ENCODE results near the gene TMIE. TPM values are rescaled to one million over a fixed set of nuclear protein-coding genes. Genes with fewer than 3 reads are reported as not detected.

Gene TMIE
- polyA plus RNA-seq, 3 donors: not detected

- Histone ChIP-seq H2AFZ (ENCODE audit: insufficient read depth, low read depth, low read length, poor library complexity, severe bottlenecking) (no peak overlapping the region), H3K4me1 (ENCODE audit: control insufficient read depth in 1 of 2, insufficient read depth in 2 of 2, low read length in 2 of 2) (no peaks in the 10 kb centered on the region), H4K20me1 (ENCODE audit: insufficient read depth, low read length) (no peaks in the 10 kb centered on the region), H3K27ac (ENCODE audit: low read depth in 1 of 2, low read length in 2 of 2) (no peak overlapping the region), H3K79me2 (ENCODE audit: insufficient read depth, low read length) (no peaks in the 10 kb centered on the region), H3K9ac (ENCODE audit: insufficient read depth, low read length, poor library complexity, severe bottlenecking) (no peak overlapping the region), H3K4me3 (replicated peaks in 1 of 3; ENCODE audit: low read depth in 2 of 3, low read length in 3 of 3) (no peak overlapping the region), H3K27me3 (ENCODE audit: control insufficient read depth in 2 of 2, insufficient read depth in 2 of 2, low read length in 2 of 2) (peaks cover 2 to 3% of the 10 kb centered on the region in 2 donors), H3K36me3 (replicated peaks in 1 of 2; ENCODE audit: control insufficient read depth in 1 of 2, insufficient read depth in 2 of 2, low read length in 2 of 2) (no peaks in the 10 kb centered on the region), H3K9me3 (replicated peaks in 1 of 2; ENCODE audit: control insufficient read depth in 1 of 2, insufficient read depth in 1 of 2, low read length in 2 of 2) (no peaks in the 10 kb centered on the region), H3K4me2 (replicated peaks; ENCODE audit: extremely low read depth, low read length, poor library complexity, severe bottlenecking) (no peak overlapping the region)
- intact Hi-C loops (cut with micrococcal nuclease): no loop called here
- H3K4me3 Mint-ChIP-seq: no peak overlapping the region
- H3K27me3 Mint-ChIP-seq (ENCODE audit: low read depth in 3 of 3): peaks cover 13 to 17% (median 15%) of the 10 kb centered on the region in 3 donors
- H3K27ac Mint-ChIP-seq: peak overlapping the region in 1 of 7 donors; percentile 33
- H3K36me3 Mint-ChIP-seq: no peaks in the 10 kb centered on the region
- H3K9me3 Mint-ChIP-seq: no peaks in the 10 kb centered on the region
- 100% methylated on average over 2 of the region's 4 CpGs for WGBS (ENCODE audit: insufficient coverage)
- DNase-seq: no peak
- H3K4me1 Mint-ChIP-seq: no peaks in the 10 kb centered on the region
- no peak for TF ChIP-seq CTCF (IDR thresholded peaks at IDR 0.05)
These were observed 27.8 kb downstream of the TMIE start for GRCh38 chr3:46729038-46729437.

GRCh38 chr3:46730819-46731218 is 29.6 kb downstream of the TMIE start:
- no peak for DNase-seq
- H3K4me1 ChIP-seq (ENCODE audit: control insufficient read depth in 1 of 2, insufficient read depth in 2 of 2, low read length in 2 of 2): no peaks in the 10 kb centered on the region
- Mint-ChIP-seq H3K27ac (no peak overlapping the region), H3K9me3 (no peaks in the 10 kb centered on the region), H3K4me1 (no peaks in the 10 kb centered on the region), H3K36me3 (no peaks in the 10 kb centered on the region), H3K4me3 (no peak overlapping the region), H3K27me3 (ENCODE audit: low read depth in 3 of 3) (peaks cover 11 to 17% (median 11%) of the 10 kb centered on the region in 3 donors)
- intact Hi-C loops (cut with micrococcal nuclease): no loop called here
- H2AFZ ChIP-seq (ENCODE audit: insufficient read depth, low read depth, low read length, poor library complexity, severe bottlenecking): no peak overlapping the region
- H3K36me3 ChIP-seq (replicated peaks in 1 of 2; ENCODE audit: control insufficient read depth in 1 of 2, insufficient read depth in 2 of 2, low read length in 2 of 2): no peaks in the 10 kb centered on the region
- no peaks in the 10 kb centered on the region for H3K79me2 ChIP-seq (ENCODE audit: insufficient read depth, low read length)
- H3K9me3 ChIP-seq (replicated peaks in 1 of 2; ENCODE audit: control insufficient read depth in 1 of 2, insufficient read depth in 1 of 2, low read length in 2 of 2): no peaks in the 10 kb centered on the region
- no peak overlapping the region for H3K9ac ChIP-seq (ENCODE audit: insufficient read depth, low read length, poor library complexity, severe bottlenecking)
- WGBS (ENCODE audit: insufficient coverage): no CpG with 5 or more reads among the region's 2 CpGs
- no peak overlapping the region for H3K27ac ChIP-seq (ENCODE audit: low read depth in 1 of 2, low read length in 2 of 2)
- no peaks in the 10 kb centered on the region for H4K20me1 ChIP-seq (ENCODE audit: insufficient read depth, low read length)
- no peak overlapping the region for H3K4me2 ChIP-seq (replicated peaks; ENCODE audit: extremely low read depth, low read length, poor library complexity, severe bottlenecking)
- H3K27me3 ChIP-seq (ENCODE audit: control insufficient read depth in 2 of 2, insufficient read depth in 2 of 2, low read length in 2 of 2): peaks cover 2 to 3% of the 10 kb centered on the region in 2 donors
- TF ChIP-seq CTCF (IDR thresholded peaks at IDR 0.05): no peak
- H3K4me3 ChIP-seq (replicated peaks in 1 of 3; ENCODE audit: low read depth in 2 of 3, low read length in 3 of 3): no peak overlapping the region
